HAP-1 (cell line): Measurements from ENCODE around the gene ARHGAP35.
"Not testable (repeated sequence)": the region's sequence is repeated elsewhere in the genome, so short reads cannot be mapped to it uniquely, and the experiment has no call there.

Source experiments
- DNase-seq, 2 experiments: peaks; one replicate each; pipeline ENCODE4 v3.0.0-alpha.2; 2016 to 2020; ENCODE audit warnings: low spot score in 2 of 2
- H3K27me3 ChIP-seq: fragments of 250-450 bp; sonication (Bioruptor Pico); 2 replicates; pipeline ENCODE4 v1.5.1; 2020; ENCODE audit warnings: low read depth, mild to moderate bottlenecking, moderate library complexity
- H3K36me3 ChIP-seq: fragments of 250-450 bp; sonication (Bioruptor Pico); replicated peaks from 2 replicates; pipeline ENCODE4 v1.5.1; 2020; ENCODE audit warnings: mild to moderate bottlenecking
- H3K4me1 ChIP-seq: fragments of 250-450 bp; sonication (Bioruptor Pico); 2 replicates; pipeline ENCODE4 v1.5.1; 2020; ENCODE audit warnings: mild to moderate bottlenecking
- H3K4me3 ChIP-seq: fragments of 250-450 bp; sonication (Bioruptor Pico); 2 replicates; pipeline ENCODE4 v1.5.1; 2020; ENCODE audit warnings: mild to moderate bottlenecking, moderate library complexity
- H3K9me3 ChIP-seq: fragments of 250-450 bp; sonication (Bioruptor Pico); 2 replicates; pipeline ENCODE4 v1.5.1; 2020; ENCODE audit warnings: mild to moderate bottlenecking, moderate library complexity
- in situ Hi-C: fragments of 300-500 bp; cut with MboI; formaldehyde crosslinking; loops from 3 replicates; pipeline ENCODE4 v1.14.3; 2020; ENCODE audit warnings: low sequenced_read_pairs, inconsistent platforms, mixed read lengths

Gene ARHGAP35

DNA sequence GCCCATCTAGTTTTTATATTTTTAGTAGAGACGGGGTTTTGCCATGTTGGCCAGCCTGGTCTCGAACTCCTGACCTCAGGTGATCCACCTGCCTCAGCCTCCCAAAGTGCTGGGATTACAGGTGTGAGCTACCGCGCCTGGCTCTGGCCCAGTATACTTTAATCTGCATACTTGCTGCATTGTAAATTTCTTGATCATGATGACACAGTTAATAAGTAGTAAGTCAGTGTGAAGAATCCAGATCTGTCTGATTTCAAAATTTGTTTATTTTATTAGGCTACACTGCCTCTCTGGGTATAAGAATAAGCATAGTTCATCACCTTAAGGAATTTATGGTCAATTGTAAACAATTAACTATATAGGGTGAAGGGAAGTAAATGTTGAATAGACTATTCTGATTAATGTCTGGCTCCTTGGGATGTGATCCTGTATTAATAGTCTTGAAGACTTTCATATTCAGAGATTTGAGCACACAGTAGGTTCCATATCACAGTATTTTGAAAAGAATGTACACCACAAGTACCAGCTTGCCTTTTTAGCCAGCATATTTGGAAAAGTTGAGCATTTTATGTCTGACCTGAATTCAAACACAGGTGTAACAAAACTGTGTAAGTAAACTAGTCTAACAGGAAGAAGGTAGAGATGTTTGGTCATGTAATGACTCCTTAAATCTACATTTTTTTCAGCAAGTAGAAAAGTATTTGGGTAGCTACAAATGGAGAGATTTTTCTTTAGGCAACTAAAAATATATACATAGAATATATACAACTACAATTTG lies 7.4 kb downstream of the ARHGAP35 start:
- no peak for DNase-seq
- no peak overlapping the region for H3K4me3 ChIP-seq
- peaks cover 6% of the 10 kb centered on the region; the same call in 1 of the 2 replicates for H3K36me3 ChIP-seq
- H3K27me3 ChIP-seq: no peaks in the 10 kb centered on the region
- H3K4me1 ChIP-seq: peaks cover 33% of the 10 kb centered on the region
- in situ Hi-C loops: no loop called here
- no peaks in the 10 kb centered on the region for H3K9me3 ChIP-seq

DNA sequence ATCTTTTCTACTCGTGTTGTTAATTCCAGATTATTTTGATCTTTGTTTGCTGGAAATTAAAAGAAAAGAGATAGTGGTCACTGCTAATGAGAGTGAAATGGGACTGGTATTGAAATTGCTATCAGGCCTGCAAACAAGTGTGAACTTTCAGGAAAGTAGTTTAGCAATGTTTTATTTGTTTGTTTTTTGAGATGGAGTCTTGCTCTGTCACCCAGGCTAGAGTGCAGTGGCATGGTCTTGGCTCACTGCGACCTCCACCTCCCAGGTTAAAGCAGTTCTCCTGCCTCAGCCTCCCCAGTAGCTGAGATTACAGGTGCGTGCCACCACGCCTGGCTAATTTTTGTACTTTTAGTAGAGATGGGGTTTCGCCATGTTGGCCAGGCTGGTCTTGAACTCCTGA lies 10.4 kb downstream of the ARHGAP35 start:
- H3K9me3 ChIP-seq, in situ Hi-C loops, H3K4me3 ChIP-seq, H3K36me3 ChIP-seq, H3K27me3 ChIP-seq, DNase-seq: not testable (repeated sequence)
- peaks cover 34% of the 10 kb centered on the region for H3K4me1 ChIP-seq

DNA sequence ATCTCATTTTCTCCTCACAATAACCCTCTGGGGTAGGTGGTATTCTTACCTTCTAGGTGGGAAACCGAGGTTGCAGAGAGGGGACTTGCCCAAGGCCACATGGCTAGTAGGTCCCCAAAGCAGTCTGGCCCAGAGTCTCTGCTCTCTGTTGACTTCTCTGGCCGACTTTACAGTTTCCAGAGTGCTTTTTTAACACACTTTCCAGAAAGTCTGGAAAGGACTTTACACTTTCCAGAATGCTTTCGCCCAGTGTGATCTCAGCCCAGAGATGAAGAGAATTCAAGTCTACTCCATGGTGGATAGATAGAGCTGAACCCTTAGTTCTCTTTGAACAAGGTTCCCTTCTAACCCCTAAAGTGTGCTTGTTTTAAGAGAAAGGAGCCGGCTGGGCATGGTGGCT lies 12.2 kb downstream of the ARHGAP35 start:
- no peaks in the 10 kb centered on the region for H3K9me3 ChIP-seq
- no peaks in the 10 kb centered on the region for H3K27me3 ChIP-seq
- in situ Hi-C loops: no loop called here
- peaks cover 25% of the 10 kb centered on the region for H3K4me1 ChIP-seq
- no peak overlapping the region for H3K4me3 ChIP-seq
- DNase-seq: no peak
- no peaks in the 10 kb centered on the region; the same call in 1 of the 2 replicates for H3K36me3 ChIP-seq

DNA sequence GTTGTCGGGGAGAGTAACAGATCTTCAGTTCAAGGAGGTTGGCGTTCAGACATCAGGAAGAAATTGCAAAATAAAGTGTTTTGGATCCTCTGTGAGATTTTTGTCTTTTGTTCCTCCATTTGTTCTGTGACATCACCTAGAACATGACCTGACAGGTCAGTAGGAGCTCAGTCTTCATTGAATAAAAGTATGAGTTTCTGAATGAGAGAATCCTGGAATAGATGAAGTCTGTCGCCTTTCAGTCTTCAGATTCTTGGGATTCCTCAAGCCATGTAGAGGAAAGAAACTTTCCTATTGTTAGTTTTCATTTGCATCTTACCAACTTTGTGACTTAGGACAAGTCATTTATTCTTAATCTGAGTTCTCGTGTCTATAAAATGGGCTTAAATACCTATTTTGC lies 14.4 kb downstream of the ARHGAP35 start:
- peak; percentile 2 to 83 for DNase-seq
- H3K36me3 ChIP-seq: no peaks in the 10 kb centered on the region; the same call in 1 of the 2 replicates
- in situ Hi-C loops: no loop called here

DNA sequence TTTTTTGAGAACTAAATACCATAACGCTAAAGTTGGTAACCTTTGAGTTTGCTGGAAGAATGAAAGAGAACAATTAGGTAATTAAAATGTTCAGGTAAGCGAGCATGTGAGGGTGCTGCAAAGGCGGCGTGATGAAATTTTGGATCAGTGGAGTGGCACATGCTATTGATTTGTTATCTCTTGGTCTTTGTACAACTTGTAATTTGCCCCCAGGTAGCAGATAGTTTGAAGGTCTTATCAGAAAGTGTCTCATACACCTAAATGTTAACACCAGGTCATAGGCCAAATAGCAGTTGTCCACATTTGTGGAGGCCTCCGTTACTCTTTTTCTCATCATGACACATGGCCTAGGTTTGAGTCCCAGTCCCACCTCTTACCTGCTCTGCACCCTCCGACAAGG lies 14.9 kb downstream of the ARHGAP35 start:
- no peaks in the 10 kb centered on the region for H3K9me3 ChIP-seq
- H3K27me3 ChIP-seq: no peaks in the 10 kb centered on the region
- no peak overlapping the region for H3K4me3 ChIP-seq
- H3K36me3 ChIP-seq: no peaks in the 10 kb centered on the region; the same call in 1 of the 2 replicates
- DNase-seq: no peak
- in situ Hi-C loops: no loop called here
- H3K4me1 ChIP-seq: peaks cover 17% of the 10 kb centered on the region

More for the DNA sequence above, 14.4 kb downstream of the ARHGAP35 start:
- no peaks in the 10 kb centered on the region for H3K9me3 ChIP-seq
- H3K4me3 ChIP-seq: no peak overlapping the region
- peaks cover 17% of the 10 kb centered on the region for H3K4me1 ChIP-seq
- H3K27me3 ChIP-seq: no peaks in the 10 kb centered on the region

- Histone ChIP-seq H3K27me3 (no peaks in the 10 kb centered on the region), H3K4me3 (no peak overlapping the region), H3K4me1 (peaks cover 17% of the 10 kb centered on the region), H3K36me3 (no peaks in the 10 kb centered on the region; the same call in 1 of the 2 replicates), H3K9me3 (no peaks in the 10 kb centered on the region)
- DNase-seq: no peak
- in situ Hi-C loops: no loop called here
Measured at GRCh38 chr19:46878613-46879375, 18.0 kb downstream of the ARHGAP35 start.

DNA sequence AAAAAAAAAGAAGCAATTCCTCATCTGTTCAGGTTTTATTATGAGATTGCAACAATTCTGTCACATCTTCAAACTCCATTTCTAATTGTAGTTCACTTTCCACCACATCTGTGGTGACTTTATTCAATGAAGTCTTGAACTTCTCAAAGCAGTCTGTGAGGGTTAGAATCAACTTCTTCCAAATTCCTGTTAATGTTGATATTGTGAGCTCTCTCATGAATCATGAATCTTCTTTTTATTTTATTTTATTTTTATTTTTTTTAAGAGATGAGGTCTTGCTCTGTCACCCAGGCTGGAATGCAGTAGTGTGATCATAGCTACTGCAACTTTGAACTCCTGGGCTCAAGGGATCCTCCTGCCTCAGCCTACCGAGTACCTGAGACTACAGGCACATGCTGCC lies 19.6 kb downstream of the ARHGAP35 start:
- DNase-seq: no peak
- H3K4me3 ChIP-seq: no peak overlapping the region
- H3K9me3 ChIP-seq: no peaks in the 10 kb centered on the region
- H3K36me3 ChIP-seq: no peaks in the 10 kb centered on the region; the same call in 1 of the 2 replicates
- no peaks in the 10 kb centered on the region for H3K27me3 ChIP-seq
- peaks cover 7% of the 10 kb centered on the region for H3K4me1 ChIP-seq
- in situ Hi-C loops: no loop called here

- Histone ChIP-seq H3K4me3 (no peak overlapping the region), H3K9me3 (no peaks in the 10 kb centered on the region), H3K36me3 (no peaks in the 10 kb centered on the region), H3K27me3 (no peaks in the 10 kb centered on the region), H3K4me1 (peaks cover 3% of the 10 kb centered on the region; the same call in 1 of the 2 replicates)
- no peak for DNase-seq
- in situ Hi-C loops: no loop called here
Measured at GRCh38 chr19:46881092-46881491, 20.3 kb downstream of the ARHGAP35 start.

DNA sequence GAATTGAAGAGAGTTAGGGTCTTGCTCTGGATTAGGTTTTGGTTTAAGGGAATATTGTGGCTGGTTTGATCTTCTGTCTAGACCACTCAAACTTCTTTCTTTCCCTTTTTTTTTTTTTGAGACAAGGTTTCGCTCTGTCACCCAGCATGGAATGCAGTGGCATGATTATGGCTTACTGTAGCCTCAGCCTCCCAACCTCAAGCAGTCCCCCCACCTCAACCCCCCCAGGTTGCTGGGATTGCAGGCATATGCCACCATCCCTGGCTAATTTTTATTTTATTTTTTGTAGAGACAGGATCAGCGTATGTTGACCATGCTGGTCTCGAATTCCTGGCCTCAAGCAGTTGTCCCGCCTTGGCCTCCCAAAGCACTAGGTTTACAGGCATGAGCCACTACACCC lies 21.2 kb downstream of the ARHGAP35 start:
- DNase-seq: no peak
- Histone ChIP-seq H3K36me3 (no peaks in the 10 kb centered on the region; the same call in 1 of the 2 replicates), H3K27me3 (no peaks in the 10 kb centered on the region), H3K4me1 (peaks cover 5% of the 10 kb centered on the region), H3K4me3 (no peak overlapping the region), H3K9me3 (no peaks in the 10 kb centered on the region)
- in situ Hi-C loops: no loop called here

DNA sequence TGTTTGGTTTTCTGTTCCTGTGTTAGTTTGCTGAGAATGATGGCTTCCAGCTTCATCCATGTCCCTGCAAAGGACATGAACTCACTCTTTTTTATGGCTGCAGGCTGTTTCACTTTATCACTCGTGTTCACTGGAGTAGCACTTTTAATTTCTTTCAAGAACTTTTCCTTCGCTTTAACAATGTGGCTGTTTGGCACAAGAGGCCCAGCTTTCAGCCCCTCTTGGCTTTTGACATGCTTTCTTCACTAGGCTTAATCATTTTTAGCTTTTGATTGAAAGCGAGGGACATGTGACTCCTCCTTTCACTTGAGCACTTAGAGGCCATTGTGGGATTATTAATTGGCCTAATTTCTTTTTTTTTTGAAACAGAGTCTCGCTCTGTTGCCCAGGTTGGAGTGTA lies 22.0 kb downstream of the ARHGAP35 start:
- H3K9me3 ChIP-seq, H3K27me3 ChIP-seq, DNase-seq, H3K4me1 ChIP-seq, H3K4me3 ChIP-seq, H3K36me3 ChIP-seq, in situ Hi-C loops: not testable (repeated sequence)

DNA sequence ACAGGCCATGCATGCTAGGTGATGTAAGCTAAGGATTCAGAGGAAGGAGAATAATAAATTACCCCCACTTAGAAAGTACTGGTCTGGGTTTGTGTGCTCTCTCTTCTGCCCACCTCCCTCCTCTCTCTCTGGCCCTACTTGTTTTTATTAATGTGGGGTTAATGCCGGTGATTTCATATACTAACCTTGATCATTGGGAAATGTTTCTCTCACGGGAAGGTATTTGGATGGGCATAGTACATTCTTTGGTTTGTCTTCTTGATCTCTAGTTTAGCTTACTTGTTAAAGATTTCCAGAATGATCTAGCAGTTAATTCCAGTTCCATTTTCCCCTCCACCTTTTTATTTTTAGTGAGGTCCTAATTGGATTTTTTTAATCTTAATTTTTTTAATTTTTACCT lies 24.6 kb downstream of the ARHGAP35 start:
- in situ Hi-C loops: no loop called here
- DNase-seq: no peak
- peaks cover 11% of the 10 kb centered on the region for H3K4me1 ChIP-seq
- H3K4me3 ChIP-seq: no peak overlapping the region
- H3K27me3 ChIP-seq: no peaks in the 10 kb centered on the region
- no peaks in the 10 kb centered on the region; the same call in 1 of the 2 replicates for H3K36me3 ChIP-seq
- no peaks in the 10 kb centered on the region for H3K9me3 ChIP-seq

- no peak for DNase-seq
- H3K4me3 ChIP-seq: no peak overlapping the region
Measured at GRCh38 chr19:46886546-46887239, 25.9 kb downstream of the ARHGAP35 start.

DNA sequence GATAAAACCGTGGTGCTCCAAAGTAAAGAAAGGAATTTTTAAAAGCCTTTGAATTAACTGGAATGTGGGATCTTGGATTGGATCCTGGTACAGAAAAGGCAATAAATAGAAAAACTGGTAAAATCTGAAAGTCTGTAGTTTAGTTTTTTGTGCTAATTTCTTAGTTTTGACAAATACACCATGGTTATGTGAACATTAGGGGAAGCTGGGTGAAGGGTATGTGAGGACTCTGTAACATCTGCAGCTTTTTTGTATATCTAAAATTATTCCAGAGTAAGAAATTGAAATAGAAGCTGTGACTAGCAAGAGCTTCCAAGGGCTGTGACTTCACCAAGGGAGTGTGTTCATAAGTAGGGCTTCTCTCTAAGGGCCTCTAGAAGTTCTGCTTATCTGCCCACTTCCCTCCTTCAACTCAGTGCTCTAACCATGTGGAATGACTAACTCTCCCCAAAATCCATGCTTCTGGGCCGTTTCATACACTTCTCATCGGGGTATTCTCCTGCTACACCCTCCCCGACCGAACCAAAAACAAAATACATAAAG lies 26.5 kb downstream of the ARHGAP35 start:
- Histone ChIP-seq H3K36me3 (no peaks in the 10 kb centered on the region; the same call in 1 of the 2 replicates), H3K27me3 (no peaks in the 10 kb centered on the region), H3K9me3 (no peaks in the 10 kb centered on the region), H3K4me3 (no peak overlapping the region), H3K4me1 (peaks cover 11% of the 10 kb centered on the region)
- no peak for DNase-seq
- in situ Hi-C loops: no loop called here

More at GRCh38 chr19:46886546-46887239, 25.9 kb downstream of the ARHGAP35 start:
- in situ Hi-C loops: no loop called here
- Histone ChIP-seq H3K36me3 (no peaks in the 10 kb centered on the region; the same call in 1 of the 2 replicates), H3K4me1 (peaks cover 12% of the 10 kb centered on the region), H3K27me3 (no peaks in the 10 kb centered on the region), H3K9me3 (no peaks in the 10 kb centered on the region)
